KMS-11 (cell line): Measurements from ENCODE around the gene RNF166.

Experiments
- H2AFZ ChIP-seq: fragments of 200-600 bp; sonication (generic); 2 replicates; pipeline ENCODE4 v1.6.1; 2016; ENCODE audit warnings: antibody characterized with exemption, mixed run types, low read depth
- H3K27ac ChIP-seq: fragments of 200-600 bp; sonication (generic); 2 replicates; pipeline ENCODE4 v1.6.1; 2016; ENCODE audit warnings: mild to moderate bottlenecking, mixed run types
- H3K27me3 ChIP-seq: fragments of 200-600 bp; sonication (generic); 2 replicates; pipeline ENCODE4 v1.6.1; 2017; ENCODE audit warnings: mild to moderate bottlenecking, low read depth, mixed run types, moderate library complexity; ENCODE audit not compliant: insufficient read depth
- H3K36me3 ChIP-seq: fragments of 200-600 bp; sonication (generic); 2 replicates; pipeline ENCODE4 v1.6.1; 2017; ENCODE audit warnings: mild to moderate bottlenecking, mixed run types; ENCODE audit not compliant: insufficient read depth
- H3K4me1 ChIP-seq: fragments of 200-600 bp; sonication (generic); 2 replicates; pipeline ENCODE4 v1.6.1; 2016; ENCODE audit warnings: mild to moderate bottlenecking, low read depth, mixed run types; ENCODE audit not compliant: poor library complexity, severe bottlenecking
- H3K4me2 ChIP-seq: fragments of 200-600 bp; sonication (generic); 2 replicates; pipeline ENCODE4 v1.7.0; 2016; ENCODE audit warnings: mild to moderate bottlenecking, mixed run types
- H3K4me3 ChIP-seq: fragments of 200-600 bp; sonication (generic); IDR thresholded peaks from 2 replicates; pipeline ENCODE4 v1.6.1; 2017; ENCODE audit warnings: low read depth, low read length, mixed read lengths; ENCODE audit not compliant: insufficient read depth
- H3K79me2 ChIP-seq: fragments of 200-600 bp; sonication (generic); 2 replicates; pipeline ENCODE4 v1.6.1; 2016; ENCODE audit warnings: low read depth, mixed run types; ENCODE audit not compliant: insufficient read depth
- H3K9ac ChIP-seq: fragments of 200-600 bp; sonication (generic); 2 replicates; pipeline ENCODE4 v1.6.1; 2016; ENCODE audit warnings: mild to moderate bottlenecking, mixed run types
- H4K20me1 ChIP-seq: fragments of 200-600 bp; sonication (generic); 2 replicates; pipeline ENCODE4 v1.6.1; 2016; ENCODE audit warnings: mild to moderate bottlenecking, mixed run types; ENCODE audit not compliant: insufficient read depth
- CTCF ChIP-seq: fragments of 200-600 bp; sonication (generic); conservative IDR thresholded peaks from 2 replicates; pipeline ENCODE4 v1.6.1; 2017; ENCODE audit warnings: low read depth, mild to moderate bottlenecking, antibody characterized with exemption, low read length, moderate library complexity, mixed read lengths

RNF166 gene

GRCh38 chr16:88662222-88662842 is 43.9 kb downstream of the RNF166 start:
- H3K4me2 ChIP-seq = peak overlapping the region; percentile 87
- no peak overlapping the region for H3K4me3 ChIP-seq
- TF ChIP-seq CTCF = no peak
- H3K4me1 ChIP-seq = peaks cover 11% of the 10 kb centered on the region
- H3K27me3 ChIP-seq = no peaks in the 10 kb centered on the region
- H4K20me1 ChIP-seq = no peaks in the 10 kb centered on the region
- no peak overlapping the region for H3K27ac ChIP-seq
- peaks cover 10% of the 10 kb centered on the region; the same call in 1 of the 2 replicates for H3K79me2 ChIP-seq
- H3K9ac ChIP-seq = peak overlapping the region; percentile 63
- H3K36me3 ChIP-seq = no peaks in the 10 kb centered on the region
- peak overlapping the region; percentile 88 for H2AFZ ChIP-seq

- Histone ChIP-seq H2AFZ (no peak overlapping the region), H3K27me3 (no peaks in the 10 kb centered on the region), H3K4me1 (peaks cover 11% of the 10 kb centered on the region), H3K79me2 (peaks cover 10% of the 10 kb centered on the region; the same call in 1 of the 2 replicates), H4K20me1 (no peaks in the 10 kb centered on the region), H3K4me2 (no peak overlapping the region), H3K4me3 (no peak overlapping the region), H3K9ac (no peak overlapping the region), H3K36me3 (no peaks in the 10 kb centered on the region), H3K27ac (no peak overlapping the region)
- no peak for TF ChIP-seq CTCF
Observed at GRCh38 chr16:88661468-88661867, 44.7 kb downstream of the RNF166 start.

GRCh38 chr16:88659160-88659559 is 47.0 kb downstream of the RNF166 start:
- Histone ChIP-seq H3K36me3 (no peaks in the 10 kb centered on the region), H3K79me2 (peaks cover 10% of the 10 kb centered on the region; the same call in 1 of the 2 replicates), H3K4me2 (no peak overlapping the region), H3K9ac (no peak overlapping the region), H2AFZ (no peak overlapping the region), H3K27me3 (no peaks in the 10 kb centered on the region), H3K4me1 (peaks cover 10% of the 10 kb centered on the region), H3K4me3 (no peak overlapping the region), H3K27ac (no peak overlapping the region), H4K20me1 (no peaks in the 10 kb centered on the region)
- TF ChIP-seq CTCF = no peak

GRCh38 chr16:88658714-88659113 is 47.5 kb downstream of the RNF166 start:
- Histone ChIP-seq H3K79me2 (peaks cover 10% of the 10 kb centered on the region; the same call in 1 of the 2 replicates), H3K9ac (no peak overlapping the region), H4K20me1 (no peaks in the 10 kb centered on the region), H3K27ac (no peak overlapping the region), H3K4me1 (peaks cover 6% of the 10 kb centered on the region), H2AFZ (no peak overlapping the region), H3K4me3 (no peak overlapping the region), H3K36me3 (no peaks in the 10 kb centered on the region), H3K4me2 (no peak overlapping the region), H3K27me3 (no peaks in the 10 kb centered on the region)
- no peak for TF ChIP-seq CTCF
